Frontal cortex (tissue), 4 donors: Measurements from ENCODE around the gene STIM2. TPM values are rescaled to one million over a fixed set of nuclear protein-coding genes. Genes with fewer than 3 reads are reported as not detected.

Experiments
- DNase-seq, 2 donors: peaks; one replicate each; pipeline ENCODE4 v3.0.0; 2012; ENCODE audit warnings: low spot score in 2 of 2
- FAIRE-seq: peaks from 2 replicates; lab custom pipeline; 2012; peaks lifted over from hg19 to GRCh38; lab: Jason Lieb, UNC
- total RNA-seq: library from RNA; depleted of rRNA; stranded (reverse); fragments of >200 nt; gene quantifications from one replicate; pipeline ENCODE4 v1.2.3, GENCODE V29; 2014
- donor health status: control.
- donor health status: control.
- donor health status: control.

Gene STIM2
- total RNA-seq, 1 donor from 2014 or later, result 22.8 TPM

- DNase-seq (no peak), FAIRE-seq (no peak)
Measured at GRCh38 chr4:26864899-26865298, 4.3 kb downstream of the STIM2 start.

- DNase-seq (no peak), FAIRE-seq (no peak)
Measured at GRCh38 chr4:26866203-26866602, 5.6 kb downstream of the STIM2 start.

- DNase-seq, result no peak
- no peak for FAIRE-seq
Measured at GRCh38 chr4:26866781-26867180, 6.1 kb downstream of the STIM2 start.

- FAIRE-seq (no peak), DNase-seq (no peak)
Measured at GRCh38 chr4:26867914-26868684, 7.5 kb downstream of the STIM2 start.

GRCh38 chr4:26870576-26871262, 10.1 kb downstream of the STIM2 start:
- FAIRE-seq (no peak), DNase-seq (no peak)

- DNase-seq (no peak), FAIRE-seq (no peak)
Measured at GRCh38 chr4:26871611-26872010, 11.0 kb downstream of the STIM2 start.

GRCh38 chr4:26873391-26874026, 12.9 kb downstream of the STIM2 start:
- DNase-seq (no peak), FAIRE-seq (no peak)

- DNase-seq, result no peak
Measured at GRCh38 chr4:26874110-26874509, 13.5 kb downstream of the STIM2 start.

GRCh38 chr4:26877406-26877805, 16.8 kb downstream of the STIM2 start:
- FAIRE-seq (no peak), DNase-seq (no peak)

More at GRCh38 chr4:26874110-26874509, 13.5 kb downstream of the STIM2 start:
- no peak for FAIRE-seq

- DNase-seq, result no peak
- FAIRE-seq, result no peak
Measured at GRCh38 chr4:26877961-26878360, 17.3 kb downstream of the STIM2 start.

GRCh38 chr4:26878794-26879391, 18.3 kb downstream of the STIM2 start:
- FAIRE-seq (no peak), DNase-seq (no peak)

- no peak for DNase-seq
- no peak for FAIRE-seq
Measured at GRCh38 chr4:26879805-26880204, 19.2 kb downstream of the STIM2 start.

GRCh38 chr4:26884026-26884425, 23.4 kb downstream of the STIM2 start:
- no peak for DNase-seq
- no peak for FAIRE-seq

GRCh38 chr4:26884486-26884988, 23.9 kb downstream of the STIM2 start:
- DNase-seq (no peak), FAIRE-seq (no peak)

- no peak for FAIRE-seq
- no peak for DNase-seq
Measured at GRCh38 chr4:26885912-26886274, 25.3 kb downstream of the STIM2 start.

GRCh38 chr4:26887143-26887542, 26.5 kb downstream of the STIM2 start:
- DNase-seq, result no peak
- FAIRE-seq, result no peak

GRCh38 chr4:26887809-26888208, 27.2 kb downstream of the STIM2 start:
- FAIRE-seq (no peak), DNase-seq (no peak)

- FAIRE-seq (no peak), DNase-seq (no peak)
Measured at GRCh38 chr4:26889356-26889755, 28.7 kb downstream of the STIM2 start.

GRCh38 chr4:26891054-26891453, 30.4 kb downstream of the STIM2 start:
- FAIRE-seq, result no peak
- no peak for DNase-seq

GRCh38 chr4:26891867-26892266, 31.2 kb downstream of the STIM2 start:
- no peak for FAIRE-seq
- DNase-seq, result no peak
